ENCODE measurements around the gene TIRAP.

TIRAP gene

GRCh38 chr11:126282361-126282735 lies 545 bp upstream of the TIRAP start:
- TF ChIP-seq ZFX (IDR thresholded peaks at IDR 0.05) (no peak), CTCF (conservative IDR thresholded peaks at IDR 0.05) (no peak)
- peak overlapping the region; percentile 85 for H3K27ac ChIP-seq

GRCh38 chr11:126284829-126285228 lies 1.9 kb downstream of the TIRAP start:
- H3K27ac ChIP-seq = no peak overlapping the region

GRCh38 chr11:126288237-126288636 lies 5.3 kb downstream of the TIRAP start:
- no peak overlapping the region for H3K27ac ChIP-seq
- TF ChIP-seq CTCF (conservative IDR thresholded peaks at IDR 0.05) (no peak), ZFX (IDR thresholded peaks at IDR 0.05) (no peak)

More at GRCh38 chr11:126284829-126285228, 1.9 kb downstream of the TIRAP start:
- TF ChIP-seq ZFX (IDR thresholded peaks at IDR 0.05) (no peak), CTCF (conservative IDR thresholded peaks at IDR 0.05) (no peak)

GRCh38 chr11:126290887-126291286 lies 8.0 kb downstream of the TIRAP start:
- TF ChIP-seq CTCF (conservative IDR thresholded peaks at IDR 0.05) (no peak), ZFX (IDR thresholded peaks at IDR 0.05) (no peak)
- no peak overlapping the region for H3K27ac ChIP-seq

- TF ChIP-seq CTCF (conservative IDR thresholded peaks at IDR 0.05) (no peak), ZFX (IDR thresholded peaks at IDR 0.05) (no peak)
- H3K27ac ChIP-seq = no peak overlapping the region
Measured at GRCh38 chr11:126293726-126294125, 10.8 kb downstream of the TIRAP start.

- no peak for TF ChIP-seq CTCF (conservative IDR thresholded peaks at IDR 0.05)
- no peak for TF ChIP-seq ZFX (IDR thresholded peaks at IDR 0.05)
Measured at GRCh38 chr11:126297004-126297403, 14.1 kb downstream of the TIRAP start.

GRCh38 chr11:126303623-126304456 lies 20.9 kb downstream of the TIRAP start, which contains the start of gene DCPS:
Gene DCPS, plus strand, starts transcription at chr11:126304060. Its CDS starts 21 bp downstream, at chr11:126304081.
- H3K27ac ChIP-seq = peak within 1 kb of the TSS; percentile 90
- peak; percentile 92; the same call in 1 of the 2 replicates for TF ChIP-seq ZFX (IDR thresholded peaks at IDR 0.05)
- no peak for TF ChIP-seq CTCF (conservative IDR thresholded peaks at IDR 0.05)

More at GRCh38 chr11:126297004-126297403, 14.1 kb downstream of the TIRAP start:
- no peak overlapping the region for H3K27ac ChIP-seq
